HL-60 (cell line): ENCODE results near the gene SPPL2A.

Experiments used
- CTCF ChIP-seq: IDR thresholded peaks from one replicate; pipeline ENCODE4 v1.5.1; 2011; ENCODE audit warnings: low read length, control low read depth, inconsistent platforms; ENCODE audit not compliant: insufficient read depth
- SPI1 ChIP-seq: IDR thresholded peaks from 2 replicates; pipeline ENCODE4 v1.6.1; 2012; ENCODE audit warnings: low read depth, mild to moderate bottlenecking, borderline replicate concordance

- TF ChIP-seq CTCF (no peak), SPI1 (no peak)
These were observed 88.6 kb downstream of the SPPL2A start for GRCh38 chr15:50676799-50677483.
